ENCODE results near the gene FKBP4.
A peak's percentile ranks its signal among the peaks of the same experiment; 100 is the strongest.

Gene FKBP4

GRCh38 chr12:2812290-2813213 is 17.8 kb downstream of the FKBP4 start, which contains the start of gene ITFG2:
Gene ITFG2, plus strand, starts transcription at chr12:2812668. Its CDS starts 93 bp downstream, at chr12:2812761.
- H3K27me3 ChIP-seq (ENCODE audit: insufficient read depth, poor library complexity, severe bottlenecking) = no peaks in the 10 kb centered on the region
- no peaks in the 10 kb centered on the region for H3K9me3 ChIP-seq (ENCODE audit: severe bottlenecking)
- peaks cover 8% of the 10 kb centered on the region for H3K4me1 ChIP-seq (ENCODE audit: insufficient read depth, poor library complexity, severe bottlenecking)
- peaks cover 19% of the 10 kb centered on the region for H3K36me3 ChIP-seq (ENCODE audit: low read depth)
- H3K4me3 ChIP-seq (ENCODE audit: severe bottlenecking) = peak within 1 kb of the TSS; percentile 76
- TF ChIP-seq CTCF (IDR thresholded peaks at IDR 0.05; ENCODE audit: poor library complexity, severe bottlenecking) = no peak
- ATAC-seq (ENCODE audit: low read depth) (peak; percentile 96), DNase-seq (ENCODE audit: low spot score) (peak; percentile 99)
- peak within 1 kb of the TSS; percentile 59 for H3K27ac ChIP-seq (ENCODE audit: poor library complexity, severe bottlenecking)

- ATAC-seq (ENCODE audit: low read depth) (peak; percentile 51), DNase-seq (ENCODE audit: low spot score) (no peak)
- peak; percentile 89 for TF ChIP-seq CTCF (IDR thresholded peaks at IDR 0.05; ENCODE audit: poor library complexity, severe bottlenecking)
- peaks cover 8% of the 10 kb centered on the region for H3K4me1 ChIP-seq (ENCODE audit: insufficient read depth, poor library complexity, severe bottlenecking)
- no peaks in the 10 kb centered on the region for H3K9me3 ChIP-seq (ENCODE audit: severe bottlenecking)
- peaks cover 26% of the 10 kb centered on the region for H3K36me3 ChIP-seq (ENCODE audit: low read depth)
- peak overlapping the region; percentile 76 for H3K4me3 ChIP-seq (ENCODE audit: severe bottlenecking)
- no peaks in the 10 kb centered on the region for H3K27me3 ChIP-seq (ENCODE audit: insufficient read depth, poor library complexity, severe bottlenecking)
- peak overlapping the region; percentile 59 for H3K27ac ChIP-seq (ENCODE audit: poor library complexity, severe bottlenecking)
These were observed 18.7 kb downstream of the FKBP4 start for GRCh38 chr12:2813214-2814185.

GRCh38 chr12:2819810-2820209 is 25.0 kb downstream of the FKBP4 start:
- Histone ChIP-seq H3K27me3 (ENCODE audit: insufficient read depth, poor library complexity, severe bottlenecking) (no peaks in the 10 kb centered on the region), H3K9me3 (ENCODE audit: severe bottlenecking) (no peaks in the 10 kb centered on the region), H3K36me3 (ENCODE audit: low read depth) (peaks cover 67% of the 10 kb centered on the region), H3K4me3 (ENCODE audit: severe bottlenecking) (no peak overlapping the region), H3K27ac (ENCODE audit: poor library complexity, severe bottlenecking) (no peak overlapping the region), H3K4me1 (ENCODE audit: insufficient read depth, poor library complexity, severe bottlenecking) (no peaks in the 10 kb centered on the region)
- TF ChIP-seq CTCF (IDR thresholded peaks at IDR 0.05; ENCODE audit: poor library complexity, severe bottlenecking) = no peak
- ATAC-seq (ENCODE audit: low read depth) = no peak
- DNase-seq (ENCODE audit: low spot score) = no peak

GRCh38 chr12:2820432-2820831 is 25.7 kb downstream of the FKBP4 start:
- DNase-seq (ENCODE audit: low spot score) (no peak), ATAC-seq (ENCODE audit: low read depth) (no peak)
- Histone ChIP-seq H3K9me3 (ENCODE audit: severe bottlenecking) (no peaks in the 10 kb centered on the region), H3K4me1 (ENCODE audit: insufficient read depth, poor library complexity, severe bottlenecking) (no peaks in the 10 kb centered on the region), H3K27me3 (ENCODE audit: insufficient read depth, poor library complexity, severe bottlenecking) (no peaks in the 10 kb centered on the region), H3K27ac (ENCODE audit: poor library complexity, severe bottlenecking) (no peak overlapping the region), H3K36me3 (ENCODE audit: low read depth) (peaks cover 72% of the 10 kb centered on the region), H3K4me3 (ENCODE audit: severe bottlenecking) (no peak overlapping the region)
- no peak for TF ChIP-seq CTCF (IDR thresholded peaks at IDR 0.05; ENCODE audit: poor library complexity, severe bottlenecking)

Data from RWPE2 (cell line).